GM21381 (cell line): ENCODE results near the gene TTC39A.
A peak's percentile ranks its signal among the peaks of the same experiment; 100 is the strongest.
"Not testable (repeated sequence)": the region's sequence is repeated elsewhere in the genome, so short reads cannot be mapped to it uniquely, and the experiment has no call there.

Source experiments
- ATAC-seq: cut with Tn5 transposase; IDR thresholded peaks from one replicate; pipeline ENCODE4 v1.9.1; 2021; ENCODE audit warnings: mild to moderate bottlenecking, moderate library complexity; ENCODE audit not compliant: unreplicated experiment

Gene TTC39A

GRCh38 chr1:51272916-51273315 is 57.4 kb downstream of the TTC39A start:
- no peak for ATAC-seq

DNA sequence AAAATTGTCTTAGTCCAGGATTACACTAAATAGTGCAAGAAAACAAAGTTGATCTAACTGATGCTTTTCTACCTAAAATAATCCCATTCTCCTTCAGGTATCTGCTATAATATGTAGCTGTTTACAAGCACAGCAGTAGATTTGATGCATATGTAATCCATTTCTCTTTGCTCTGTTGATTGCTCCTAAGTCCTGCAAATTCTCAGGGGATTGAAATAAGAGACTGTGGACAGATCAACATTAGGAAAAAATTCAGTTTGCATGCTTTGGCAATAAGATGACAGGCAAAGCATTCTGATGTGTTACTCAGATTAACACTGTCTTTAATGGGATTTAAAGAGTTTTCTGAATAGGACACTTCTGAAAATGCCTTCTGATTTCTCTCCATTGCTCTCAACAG is 59.6 kb downstream of the TTC39A start:
- no peak for ATAC-seq

GRCh38 chr1:51268634-51269033 is 61.7 kb downstream of the TTC39A start:
- no peak for ATAC-seq

DNA sequence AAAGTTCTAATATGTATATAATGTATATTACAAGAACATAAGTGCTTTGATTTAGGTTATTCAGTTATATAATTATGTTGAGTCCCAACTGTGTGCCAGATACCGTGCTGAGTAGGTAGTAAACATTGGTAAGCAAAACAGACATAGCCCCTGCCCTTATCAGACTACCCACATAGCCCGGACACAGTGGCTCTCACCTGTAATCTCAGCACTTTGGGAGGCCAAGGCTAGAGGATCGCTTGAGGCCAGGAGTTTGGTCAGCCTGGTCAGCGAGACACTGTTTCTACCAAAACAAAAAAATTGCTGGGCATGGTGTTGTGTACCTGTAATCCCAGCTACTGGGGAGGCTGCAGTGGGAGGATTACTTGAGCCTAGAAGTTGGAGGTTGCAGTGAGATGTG is 63.6 kb downstream of the TTC39A start:
- no peak for ATAC-seq

GRCh38 chr1:51266181-51266580 is 64.2 kb downstream of the TTC39A start:
- no peak for ATAC-seq

DNA sequence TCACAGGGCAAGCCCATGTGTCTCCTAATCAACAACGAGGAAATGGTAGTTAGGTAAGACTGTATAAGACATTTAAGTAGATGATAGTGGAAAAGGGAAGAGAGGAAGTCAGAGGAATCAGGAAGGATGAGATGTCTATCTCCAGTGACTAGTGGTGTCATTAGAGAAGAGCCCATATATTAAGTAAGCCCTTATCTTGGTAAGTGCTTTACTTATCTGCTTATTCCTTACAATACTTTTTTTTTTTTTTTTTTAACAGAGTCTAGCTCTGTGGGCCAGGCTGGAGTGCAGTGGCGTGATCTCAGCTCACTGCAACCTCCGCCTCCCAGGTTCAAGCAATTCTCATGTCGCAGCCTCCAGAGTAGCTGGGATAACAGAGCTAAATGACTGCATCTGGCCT is 64.7 kb downstream of the TTC39A start:
- ATAC-seq, result no peak

- ATAC-seq, result no peak
Measured at GRCh38 chr1:51264451-51264850, 65.9 kb downstream of the TTC39A start.

DNA sequence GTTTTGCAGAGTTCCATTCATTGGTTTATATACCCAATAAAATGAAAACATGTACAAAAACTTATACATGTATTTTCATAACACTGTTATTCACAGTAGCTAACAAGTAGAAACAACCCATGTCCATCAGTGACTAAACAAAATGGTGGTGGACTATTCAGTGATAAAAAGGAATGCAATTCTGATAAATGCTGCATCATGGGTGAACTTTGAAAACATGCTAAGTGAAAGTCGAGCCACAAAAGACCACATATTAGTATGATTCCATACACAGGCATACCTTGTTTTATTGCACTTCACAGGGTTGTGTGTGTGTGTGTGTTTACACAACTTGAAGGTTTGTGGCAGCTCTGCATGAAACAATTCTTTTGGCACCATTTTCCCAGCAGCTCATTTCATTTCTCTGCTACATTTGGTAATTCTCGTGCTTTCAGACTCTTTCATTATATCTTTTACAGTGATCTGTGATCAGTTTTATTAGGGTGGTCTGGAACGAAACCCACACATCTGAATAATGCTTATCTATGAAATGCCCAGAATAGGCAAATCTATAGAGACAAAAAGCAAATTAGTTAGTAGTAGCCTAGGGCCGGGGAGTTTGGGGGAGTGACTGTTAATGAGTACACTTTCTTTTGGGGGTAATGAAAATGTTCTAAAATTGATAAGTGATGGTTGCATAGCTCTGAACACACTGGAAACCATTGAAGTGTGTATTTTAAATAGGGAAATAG is 67.0 kb downstream of the TTC39A start:
- ATAC-seq, result no peak

GRCh38 chr1:51255331-51255730 is 75.0 kb downstream of the TTC39A start:
- ATAC-seq, result no peak

- ATAC-seq, result no peak
Measured at GRCh38 chr1:51253691-51254090, 76.7 kb downstream of the TTC39A start.

GRCh38 chr1:51252366-51252765 is 78.0 kb downstream of the TTC39A start:
- no peak for ATAC-seq

- ATAC-seq, result not testable (repeated sequence)
Measured at GRCh38 chr1:51251165-51251564, 79.2 kb downstream of the TTC39A start.

GRCh38 chr1:51250729-51251128 is 79.6 kb downstream of the TTC39A start:
- ATAC-seq, result not testable (repeated sequence)

DNA sequence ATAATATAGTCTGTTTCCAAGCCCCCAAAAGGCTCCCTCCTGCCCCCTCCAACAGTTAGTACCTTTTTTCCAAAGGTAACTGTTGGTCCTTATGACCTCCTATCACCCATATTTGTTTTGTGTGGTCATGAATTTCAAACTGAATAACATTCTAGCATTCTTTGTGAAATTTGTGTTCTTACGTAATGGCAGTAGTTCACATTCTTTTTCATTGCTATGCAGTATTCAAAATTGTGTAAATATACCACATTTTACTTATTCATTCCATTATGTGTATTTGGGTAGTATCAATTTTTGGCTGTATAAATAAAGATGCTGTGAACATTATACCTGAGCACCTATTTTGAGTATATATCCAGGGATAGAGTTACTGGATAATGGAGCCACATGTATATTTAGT is 80.9 kb downstream of the TTC39A start:
- no peak for ATAC-seq

GRCh38 chr1:51247499-51247898 is 82.9 kb downstream of the TTC39A start:
- ATAC-seq, result no peak

DNA sequence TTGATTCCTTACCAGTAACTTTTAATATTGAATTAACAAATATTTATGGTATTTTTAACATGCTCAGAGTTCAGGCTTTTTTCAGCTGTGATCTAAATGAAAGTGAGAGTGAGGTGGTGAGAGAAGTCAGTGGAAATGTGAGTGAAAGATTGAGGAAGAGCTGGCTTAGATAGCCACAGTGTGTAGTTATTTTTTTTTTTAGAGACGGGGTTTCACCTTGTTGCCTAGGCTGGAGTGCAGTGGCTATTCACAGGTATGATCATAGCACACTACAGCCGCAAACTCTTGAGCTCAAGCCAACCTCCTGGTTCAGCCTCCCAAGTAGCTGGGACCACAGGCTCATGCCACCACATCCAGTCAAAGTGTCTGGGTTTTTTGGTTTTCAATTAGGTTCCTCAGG is 83.3 kb downstream of the TTC39A start:
- ATAC-seq, result peak; percentile 85

DNA sequence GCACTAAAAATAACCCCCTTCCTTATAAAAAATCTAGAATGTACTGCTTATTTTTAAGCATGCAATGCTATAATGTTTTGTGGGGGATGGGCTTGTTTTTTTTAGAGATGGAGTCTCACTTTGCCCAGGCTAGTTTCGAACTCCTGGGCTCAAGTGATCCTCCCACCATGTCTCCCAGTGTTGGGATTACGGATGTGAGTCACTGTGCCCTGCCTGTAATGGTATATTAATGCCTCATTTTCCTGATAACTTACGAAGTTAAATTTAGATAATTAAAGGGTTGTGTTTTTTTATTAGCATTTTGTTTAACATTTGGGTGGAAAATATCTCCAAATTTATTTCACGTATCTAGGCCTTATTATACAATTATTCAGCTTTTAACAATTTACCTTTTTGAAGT is 87.8 kb downstream of the TTC39A start:
- no peak for ATAC-seq

GRCh38 chr1:51241119-51241518 is 89.2 kb downstream of the TTC39A start:
- ATAC-seq, result no peak

DNA sequence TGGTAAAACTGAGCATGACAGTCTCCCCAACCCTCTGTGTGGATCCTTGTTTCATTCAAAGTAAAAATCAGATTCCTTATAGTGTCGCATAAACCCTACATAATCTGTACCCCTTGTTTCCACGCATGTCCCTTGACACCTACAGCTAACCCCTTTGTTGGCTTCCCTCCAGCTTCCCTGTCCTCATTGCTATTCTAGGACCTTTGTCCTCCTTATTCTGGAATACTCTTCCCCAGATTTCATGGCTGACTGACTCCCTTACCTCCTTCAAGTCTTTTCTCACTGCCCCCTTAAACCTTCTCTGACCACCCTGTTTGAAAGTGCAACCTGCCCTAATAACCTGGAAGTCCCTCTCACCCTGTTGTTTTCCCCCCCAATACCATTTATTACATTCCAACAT is 90.3 kb downstream of the TTC39A start:
- no peak for ATAC-seq

DNA sequence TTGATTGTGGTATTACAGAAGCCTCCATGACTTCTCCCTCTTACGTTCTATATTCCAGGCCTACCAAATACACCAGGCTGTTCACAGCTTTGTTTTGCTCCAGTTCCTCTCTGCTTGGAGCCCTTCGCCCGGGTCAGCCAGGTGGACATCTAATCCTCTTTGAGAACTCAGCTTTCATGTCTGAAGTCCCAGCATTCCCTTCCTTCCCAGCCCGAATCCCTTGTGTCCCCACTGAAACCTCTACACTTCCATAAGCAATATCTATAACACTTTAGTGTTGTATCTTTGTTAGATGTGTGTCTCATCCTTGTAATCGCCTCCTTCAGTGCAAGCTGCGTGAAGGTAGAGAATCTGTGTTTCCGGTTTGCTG is 92.3 kb downstream of the TTC39A start:
- ATAC-seq, result no peak

DNA sequence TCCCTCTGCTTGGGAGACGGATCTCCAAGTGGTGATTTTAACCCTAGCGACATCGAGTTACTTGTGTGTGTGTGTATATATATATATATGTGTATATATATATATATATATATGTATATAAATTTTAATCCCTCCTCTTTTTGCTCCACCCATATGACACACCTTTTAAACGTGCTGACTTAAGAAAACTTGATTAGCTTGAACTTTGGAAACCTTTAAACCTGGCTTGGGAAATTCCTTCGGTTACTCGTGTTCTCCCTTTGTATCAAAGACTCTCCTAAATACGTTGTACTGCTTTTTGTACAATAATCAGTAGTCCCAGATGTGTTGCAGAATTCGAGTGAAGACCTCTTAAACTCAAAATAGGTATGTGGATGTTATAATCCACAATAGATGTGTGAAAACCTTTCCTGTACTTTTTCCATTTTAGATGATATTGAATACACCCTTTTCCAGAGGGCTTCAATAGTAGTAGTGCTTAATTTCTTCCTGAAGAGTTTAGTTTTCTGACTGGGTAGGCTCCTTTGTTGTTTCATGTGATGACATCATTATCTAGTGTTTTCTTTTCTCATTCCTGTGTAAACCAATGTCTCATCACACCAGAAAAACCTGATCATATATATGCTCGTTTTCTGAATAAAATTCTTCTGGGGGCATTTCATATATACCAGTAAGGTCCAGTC is 92.9 kb downstream of the TTC39A start:
- ATAC-seq, result no peak
